Ovary (tissue), 9 donors: Measurements from ENCODE around the gene TM9SF1. TPM values are rescaled to one million over a fixed set of nuclear protein-coding genes. Genes with fewer than 3 reads are reported as not detected.

Source experiments
- DNase-seq, 5 donors: peaks; one replicate each; pipeline ENCODE4 v3.0.0-alpha.2; 2019 to 2020
- H3K27ac ChIP-seq, 2 donors: fragments of 200-600 bp; one replicate each; pipeline versions ENCODE4 v1.5.1 to v1.8.0; 2019 to 2022
- H3K27me3 ChIP-seq: fragments of 200-600 bp; one replicate; pipeline ENCODE4 v1.8.0; 2022
- H3K36me3 ChIP-seq: fragments of 200-600 bp; sonication (generic); one replicate; pipeline ENCODE4 v1.5.1; 2019
- H3K4me1 ChIP-seq: one replicate; pipeline ENCODE4 v1.8.1; 2013; ENCODE audit warnings: mild to moderate bottlenecking, moderate library complexity; ENCODE audit not compliant: insufficient read depth
- H3K4me3 ChIP-seq: fragments of 200-600 bp; sonication (generic); one replicate; pipeline ENCODE4 v1.5.1; 2017
- H3K9me3 ChIP-seq, 2 donors: fragments of 200-600 bp in 1 of 2; sonication (generic) in 1 of 2; one replicate each; pipeline versions ENCODE4 v1.5.1 to v1.8.1; 2013 to 2019; ENCODE audit warnings: mild to moderate bottlenecking in 1 of 2, moderate library complexity in 1 of 2
- EP300 ChIP-seq: sonication (generic); formaldehyde crosslinking; IDR thresholded peaks from one replicate; pipeline ENCODE4 v1.6.1; 2017; ENCODE audit warnings: antibody characterized with exemption
- POLR2A ChIP-seq: fragments of 450-650 bp; IDR thresholded peaks from one replicate; pipeline ENCODE4 v1.6.1; 2017; ENCODE audit warnings: antibody characterized with exemption, mild to moderate bottlenecking, moderate library complexity
- WGBS, 3 donors: extraction: QIAGEN DNeasy Blood & Tissue Kit in 1 of 3; methylation state at CpG; one replicate each; pipeline versions ENCODE4 v1.1.5 to v1.1.7; 2013 to 2017; 5-methylcytosine and 5-hydroxymethylcytosine counted together
- intact Hi-C, 4 donors: fragments of 100-400 bp; cut with DNase I; formaldehyde crosslinking; loops; one replicate each; pipeline versions ENCODE4 v1.11.0 to v1.15.1; 2022 to 2023
- polyA plus RNA-seq, 2 donors: library from polyadenylated mRNA; stranded (reverse); fragments of 200-250 nt in 1 of 2; fragments of 350-450 nt in 1 of 2; fragmentation: Illumina TruSeq in 1 of 2; extraction: RNeasy Lipid Tissue Mini Kit (QIAGEN cat#74804) in 1 of 2; gene quantifications; one replicate each; pipeline ENCODE4 v1.2.3, GENCODE V29; 2013 to 2014
- total RNA-seq, 7 donors: library from RNA; depleted of rRNA in 2 of 7; stranded (reverse); fragments of >200 nt in 2 of 7; fragmentation: NEBNext Ultra II Directional in 3 of 7; extraction: Animal tissue kit (Norgen Biotek cat#: 25700) in 3 of 7; gene quantifications; one replicate each; pipeline versions ENCODE4 v1.1.0 to v1.2.4, GENCODE V29; 2016 to 2023
- TF ChIP-seq, protein P1 (sequence below), 3 donors: fragments of 450-650 bp in 2 of 3; fragments of 200-600 bp in 1 of 3; IDR thresholded peaks; one replicate each; pipeline versions ENCODE4 v1.5.1 to v1.8.0; 2016 to 2022; ENCODE audit warnings: antibody characterized with exemption in 3 of 3, mild to moderate bottlenecking in 1 of 3
- donor health status: DM: no; HTN: no; CAD: no; lungs with moderate emphysema.
- donor health status: DM: no; HTN: no; CAD: no.
- donor health status: Bipolar disorder and iron deficiency.
- donor health status: DM: yes; HTN: yes; CAD: no.
- donor health status: DM: no; HTN: no; CAD: no.
- donor health status: DM: yes; HTN: yes; CAD: no.

TM9SF1 gene
- total and polyA plus RNA-seq, 9 donors: 32.3 to 65.6 (median 44.9) TPM

DNA sequence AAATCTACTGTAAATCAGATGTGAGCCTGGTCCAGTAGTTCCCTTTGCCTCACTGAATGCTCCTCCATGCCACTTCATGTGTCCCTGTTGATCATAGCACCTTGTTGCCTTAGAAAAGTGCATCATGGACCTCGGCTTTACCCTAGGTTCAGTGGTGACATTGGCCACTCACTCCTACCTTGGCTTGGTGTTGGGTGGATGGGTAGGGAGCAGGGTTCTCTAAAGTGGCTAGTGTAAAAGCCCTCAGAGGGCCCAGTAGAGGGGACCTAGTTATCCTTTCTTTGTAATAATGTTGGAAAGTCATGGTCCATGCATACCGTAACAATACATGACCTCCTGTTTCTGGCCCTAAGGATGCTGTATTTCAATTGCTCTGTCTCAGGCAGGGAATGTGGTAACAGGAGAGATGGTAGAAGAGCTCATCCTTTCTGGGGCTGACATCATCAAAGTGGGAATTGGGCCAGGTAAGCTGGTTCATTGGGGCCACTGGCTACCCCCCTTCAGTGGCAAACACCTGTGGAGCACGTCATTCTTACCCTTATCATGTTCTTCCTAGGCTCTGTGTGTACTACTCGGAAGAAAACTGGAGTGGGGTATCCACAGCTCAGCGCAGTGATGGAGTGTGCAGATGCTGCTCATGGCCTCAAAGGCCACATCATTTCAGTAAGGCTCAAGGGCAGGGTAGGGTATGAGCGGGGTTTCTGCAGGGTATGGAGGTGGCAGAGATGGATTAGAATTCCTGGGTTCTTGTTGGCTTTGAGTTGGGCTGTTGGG lies 41.6 kb upstream of the TM9SF1 start:
- 88 to 93% (median 92%) methylated on average over 6 of the region's 6 CpGs for WGBS, 3 donors
- H3K27me3 ChIP-seq: no peaks in the 10 kb centered on the region
- intact Hi-C loops: no loop called here
- no peak for DNase-seq
- no peaks in the 10 kb centered on the region for H3K9me3 ChIP-seq
- H3K27ac ChIP-seq: no peak overlapping the region
- TF ChIP-seq EP300 (no peak), POLR2A (no peak)
- TF ChIP-seq, protein P1, sequence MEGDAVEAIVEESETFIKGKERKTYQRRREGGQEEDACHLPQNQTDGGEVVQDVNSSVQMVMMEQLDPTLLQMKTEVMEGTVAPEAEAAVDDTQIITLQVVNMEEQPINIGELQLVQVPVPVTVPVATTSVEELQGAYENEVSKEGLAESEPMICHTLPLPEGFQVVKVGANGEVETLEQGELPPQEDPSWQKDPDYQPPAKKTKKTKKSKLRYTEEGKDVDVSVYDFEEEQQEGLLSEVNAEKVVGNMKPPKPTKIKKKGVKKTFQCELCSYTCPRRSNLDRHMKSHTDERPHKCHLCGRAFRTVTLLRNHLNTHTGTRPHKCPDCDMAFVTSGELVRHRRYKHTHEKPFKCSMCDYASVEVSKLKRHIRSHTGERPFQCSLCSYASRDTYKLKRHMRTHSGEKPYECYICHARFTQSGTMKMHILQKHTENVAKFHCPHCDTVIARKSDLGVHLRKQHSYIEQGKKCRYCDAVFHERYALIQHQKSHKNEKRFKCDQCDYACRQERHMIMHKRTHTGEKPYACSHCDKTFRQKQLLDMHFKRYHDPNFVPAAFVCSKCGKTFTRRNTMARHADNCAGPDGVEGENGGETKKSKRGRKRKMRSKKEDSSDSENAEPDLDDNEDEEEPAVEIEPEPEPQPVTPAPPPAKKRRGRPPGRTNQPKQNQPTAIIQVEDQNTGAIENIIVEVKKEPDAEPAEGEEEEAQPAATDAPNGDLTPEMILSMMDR (IDR thresholded peaks at IDR 0.05): no peak
- H3K4me3 ChIP-seq: no peak overlapping the region
- peaks cover 9% of the 10 kb centered on the region for H3K4me1 ChIP-seq
- H3K36me3 ChIP-seq: no peaks in the 10 kb centered on the region

DNA sequence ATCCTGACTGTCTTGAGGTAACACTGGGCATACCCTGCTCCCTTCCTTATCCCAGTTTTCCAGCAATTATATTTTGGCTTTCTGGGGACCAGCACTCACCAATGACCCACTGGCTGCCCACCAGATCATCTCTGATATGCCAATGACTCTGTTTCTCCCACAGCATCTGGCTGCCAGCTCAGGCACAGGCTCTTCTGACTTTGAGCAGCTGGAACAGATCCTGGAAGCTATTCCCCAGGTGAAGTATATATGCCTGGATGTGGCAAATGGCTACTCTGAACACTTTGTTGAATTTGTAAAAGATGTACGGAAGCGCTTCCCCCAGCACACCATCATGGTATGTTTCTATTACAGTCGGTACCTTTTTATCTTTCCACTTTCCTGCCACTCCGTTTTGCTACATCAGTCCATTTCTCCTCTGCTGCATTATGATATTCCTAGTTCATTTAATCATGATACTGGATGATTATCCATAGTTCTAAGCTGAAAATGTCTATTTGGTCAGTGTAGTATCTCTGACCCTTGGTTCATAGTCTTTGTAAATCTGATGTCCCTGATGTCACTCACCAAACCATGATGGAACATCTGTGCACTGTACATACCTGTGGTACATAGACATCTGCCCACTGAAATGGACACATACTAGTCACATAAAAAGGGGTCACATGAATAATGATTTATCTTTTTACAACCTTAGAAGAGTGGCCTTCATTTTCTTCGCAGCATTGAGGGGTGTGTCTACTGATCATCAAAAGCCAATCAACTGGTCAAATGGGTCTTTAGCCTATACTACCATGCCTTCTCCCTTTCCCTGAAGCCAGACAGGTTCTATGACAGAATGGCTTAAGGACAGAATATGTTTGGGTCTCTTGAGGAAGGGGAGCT lies 40.8 kb upstream of the TM9SF1 start:
- H3K27ac ChIP-seq: no peak overlapping the region
- no peak for DNase-seq
- H3K36me3 ChIP-seq: no peaks in the 10 kb centered on the region
- TF ChIP-seq POLR2A: no peak
- TF ChIP-seq, protein P1 (IDR thresholded peaks at IDR 0.05): no peak
- no peaks in the 10 kb centered on the region for H3K9me3 ChIP-seq
- no peak overlapping the region for H3K4me3 ChIP-seq
- H3K4me1 ChIP-seq: peaks cover 9% of the 10 kb centered on the region
- intact Hi-C loops: no loop called here
- H3K27me3 ChIP-seq: no peaks in the 10 kb centered on the region
- 88% methylated on average over 5 of the region's 5 CpGs for WGBS, 3 donors

DNA sequence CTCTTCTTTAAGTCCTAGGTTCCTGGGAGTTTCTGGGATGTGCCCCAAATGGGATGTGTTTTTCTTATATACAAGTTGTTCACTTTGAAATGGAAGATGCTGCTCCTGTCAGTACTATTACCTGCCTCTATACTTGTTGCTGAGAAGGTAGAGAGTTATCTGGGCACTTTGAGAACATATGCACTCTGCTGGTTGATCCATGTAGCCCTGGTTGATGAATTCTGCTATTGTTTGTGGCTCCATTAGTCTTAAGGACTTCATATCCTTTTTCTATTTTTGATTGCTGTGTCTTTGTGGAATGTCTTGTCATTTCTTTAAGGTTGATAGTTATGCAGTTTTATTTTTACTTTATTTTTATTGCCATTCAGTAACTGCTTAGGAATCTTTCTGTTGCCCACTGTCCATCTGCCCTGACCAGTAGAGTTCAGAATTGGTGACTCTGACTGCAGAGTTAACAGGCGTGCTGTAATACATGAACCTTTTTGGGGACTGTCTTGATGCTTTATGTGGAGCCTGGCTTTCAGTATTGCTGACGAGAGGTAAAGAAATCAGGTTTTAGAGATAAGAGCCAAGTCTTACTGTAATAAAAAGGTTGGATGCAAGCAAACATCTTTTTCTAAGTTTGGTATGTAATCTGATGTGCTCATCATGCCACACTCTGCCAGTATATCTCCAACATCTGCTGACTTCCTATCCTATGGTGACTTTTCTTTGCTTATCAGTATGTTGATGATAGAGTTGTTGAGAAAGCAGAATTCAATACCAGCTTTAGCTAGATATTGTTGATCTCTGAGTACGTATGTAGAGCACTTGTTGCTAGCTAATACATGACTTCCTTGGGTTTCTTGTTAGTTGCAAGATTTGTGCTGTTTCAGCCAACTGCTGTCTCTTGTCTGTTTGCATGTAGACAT lies 39.1 kb upstream of the TM9SF1 start:
- Histone ChIP-seq H3K36me3 (no peaks in the 10 kb centered on the region), H3K4me1 (peaks cover 8% of the 10 kb centered on the region), H3K27ac (no peak overlapping the region), H3K4me3 (no peak overlapping the region), H3K27me3 (no peaks in the 10 kb centered on the region), H3K9me3 (no peaks in the 10 kb centered on the region)
- no peak for DNase-seq
- TF ChIP-seq EP300: no peak
- TF ChIP-seq, protein P1 (IDR thresholded peaks at IDR 0.05): no peak
- no peak for TF ChIP-seq POLR2A
- intact Hi-C loops: loop anchor here in 1 of 4 donors (5.0 kb wide), 1 partner anchor 208 kb away; the partner anchor contains the start of gene SDR39U1
- 86 to 90% (median 86%) methylated on average over 3 of the region's 3 CpGs for WGBS, 3 donors

DNA sequence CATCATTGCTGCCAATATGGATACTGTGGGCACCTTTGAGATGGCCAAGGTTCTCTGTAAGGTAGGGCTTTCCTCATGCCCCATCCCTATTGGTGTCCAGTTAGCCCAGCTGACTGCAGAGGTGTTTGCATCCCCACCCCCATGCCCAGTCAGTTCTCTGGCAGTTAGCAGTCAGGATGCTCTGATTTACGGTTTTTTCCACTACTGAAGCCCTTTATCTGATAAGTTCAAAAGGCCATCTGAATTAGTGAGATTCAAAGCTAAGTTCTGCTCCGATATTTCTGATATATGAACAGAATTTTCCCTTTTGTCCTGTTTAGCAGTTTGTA lies 38.3 kb upstream of the TM9SF1 start:
- no peak for DNase-seq
- Histone ChIP-seq H3K4me1 (peaks cover 8% of the 10 kb centered on the region), H3K4me3 (peak overlapping the region; percentile 84), H3K27me3 (no peaks in the 10 kb centered on the region), H3K9me3 (no peaks in the 10 kb centered on the region), H3K27ac (peak overlapping the region in 1 of 2 donors; percentile 74), H3K36me3 (no peaks in the 10 kb centered on the region)
- TF ChIP-seq EP300 (no peak), POLR2A (no peak)
- TF ChIP-seq, protein P1 (IDR thresholded peaks at IDR 0.05): no peak
- 61 to 76% (median 70%) methylated on average over 2 of the region's 2 CpGs for WGBS, 3 donors
- intact Hi-C loops: loop anchor here in 1 of 4 donors (5.0 kb wide), 1 partner anchor 209 kb away; the partner anchor contains the start of gene SDR39U1
